Activated T-cell treated with anti-CD3 and anti-CD28 coated beads, Interleukin-2, amount 50 U/mL, for 24 hours (primary cell): Measurements from ENCODE around the gene SPEF2.

Source experiments
- DNase-seq: peaks from one replicate; pipeline ENCODE4 v3.0.0-alpha.2; 2020
- H3K27ac Mint-ChIP-seq: 2 replicates; pipeline ENCODE4 v1.8.0; 2020; ENCODE audit warnings: mild to moderate bottlenecking, mixed read lengths
- H3K27me3 Mint-ChIP-seq: 2 replicates; pipeline ENCODE4 v1.8.0; 2020; ENCODE audit warnings: mixed read lengths
- H3K36me3 Mint-ChIP-seq: 2 replicates; pipeline ENCODE4 v1.8.0; 2020; ENCODE audit warnings: low read depth, mixed read lengths
- H3K4me1 Mint-ChIP-seq: 2 replicates; pipeline ENCODE4 v1.8.0; 2020; ENCODE audit warnings: low read depth, mixed read lengths
- H3K4me3 Mint-ChIP-seq: 2 replicates; pipeline ENCODE4 v1.8.0; 2020; ENCODE audit warnings: mild to moderate bottlenecking, moderate library complexity, mixed read lengths
- H3K9me3 Mint-ChIP-seq: 2 replicates; pipeline ENCODE4 v1.8.0; 2020; ENCODE audit warnings: mixed read lengths

Gene SPEF2

DNA sequence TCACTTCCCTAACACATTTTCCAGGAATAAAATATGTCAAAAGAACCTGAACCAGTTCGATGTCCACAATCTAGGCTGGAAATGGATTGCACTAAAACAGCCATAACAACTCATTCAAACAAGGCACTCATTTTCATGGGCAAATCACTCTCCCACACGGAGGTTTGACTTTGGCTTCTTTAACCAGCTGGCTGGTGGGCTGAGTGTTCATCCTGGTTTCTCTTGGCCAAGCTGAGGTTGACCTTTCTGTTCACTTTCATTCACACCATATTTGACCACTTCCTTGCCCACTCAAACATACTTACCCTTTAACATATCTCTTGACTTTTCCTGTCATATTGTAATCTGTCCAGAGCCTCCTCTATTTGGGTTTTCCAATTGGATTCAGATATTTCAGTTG, 244.5 kb downstream of the SPEF2 start:
- Mint-ChIP-seq H3K27me3 (no peaks in the 10 kb centered on the region), H3K4me1 (peaks cover 89% of the 10 kb centered on the region), H3K9me3 (peaks cover 13% of the 10 kb centered on the region), H3K27ac (peak overlapping the region; percentile 95), H3K4me3 (peak overlapping the region; percentile 92), H3K36me3 (peaks cover 92% of the 10 kb centered on the region)
- no peak for DNase-seq

DNA sequence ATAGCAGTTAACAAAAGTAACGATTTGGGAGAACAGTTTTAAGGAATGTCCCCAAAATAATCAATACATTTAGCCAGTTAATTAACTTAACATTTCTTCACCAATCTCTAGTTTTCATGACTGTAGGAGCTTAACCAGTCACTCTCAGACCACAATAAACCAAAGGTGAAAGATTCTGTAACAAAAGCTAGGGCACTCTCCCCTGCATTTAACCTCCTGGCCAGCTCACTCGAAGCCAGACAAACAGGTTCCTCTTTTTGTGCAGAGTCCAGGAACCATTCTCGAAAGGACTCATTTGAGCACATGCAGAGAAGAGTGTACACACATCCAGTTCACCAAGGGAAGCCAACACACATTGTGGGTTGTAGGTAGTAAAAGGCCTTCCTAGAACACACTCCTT, 245.5 kb downstream of the SPEF2 start:
- peaks cover 90% of the 10 kb centered on the region for H3K4me1 Mint-ChIP-seq
- peaks cover 92% of the 10 kb centered on the region for H3K36me3 Mint-ChIP-seq
- no peak for DNase-seq
- no peaks in the 10 kb centered on the region for H3K27me3 Mint-ChIP-seq
- peak overlapping the region; percentile 92 for H3K4me3 Mint-ChIP-seq
- peak overlapping the region; percentile 95 for H3K27ac Mint-ChIP-seq
- peaks cover 13% of the 10 kb centered on the region for H3K9me3 Mint-ChIP-seq
